ENCODE results near the gene SLC13A3.

- TF ChIP-seq, protein P1, sequence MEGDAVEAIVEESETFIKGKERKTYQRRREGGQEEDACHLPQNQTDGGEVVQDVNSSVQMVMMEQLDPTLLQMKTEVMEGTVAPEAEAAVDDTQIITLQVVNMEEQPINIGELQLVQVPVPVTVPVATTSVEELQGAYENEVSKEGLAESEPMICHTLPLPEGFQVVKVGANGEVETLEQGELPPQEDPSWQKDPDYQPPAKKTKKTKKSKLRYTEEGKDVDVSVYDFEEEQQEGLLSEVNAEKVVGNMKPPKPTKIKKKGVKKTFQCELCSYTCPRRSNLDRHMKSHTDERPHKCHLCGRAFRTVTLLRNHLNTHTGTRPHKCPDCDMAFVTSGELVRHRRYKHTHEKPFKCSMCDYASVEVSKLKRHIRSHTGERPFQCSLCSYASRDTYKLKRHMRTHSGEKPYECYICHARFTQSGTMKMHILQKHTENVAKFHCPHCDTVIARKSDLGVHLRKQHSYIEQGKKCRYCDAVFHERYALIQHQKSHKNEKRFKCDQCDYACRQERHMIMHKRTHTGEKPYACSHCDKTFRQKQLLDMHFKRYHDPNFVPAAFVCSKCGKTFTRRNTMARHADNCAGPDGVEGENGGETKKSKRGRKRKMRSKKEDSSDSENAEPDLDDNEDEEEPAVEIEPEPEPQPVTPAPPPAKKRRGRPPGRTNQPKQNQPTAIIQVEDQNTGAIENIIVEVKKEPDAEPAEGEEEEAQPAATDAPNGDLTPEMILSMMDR (IDR thresholded peaks at IDR 0.05) = no peak
- TF ChIP-seq POLR2A (IDR thresholded peaks at IDR 0.05; ENCODE audit: low read length) = no peak
- no peak for TF ChIP-seq MAZ (IDR thresholded peaks at IDR 0.05; ENCODE audit: borderline replicate concordance, low read depth, low read length)
- TF ChIP-seq JUNB (IDR thresholded peaks at IDR 0.05) = no peak
- no peak for TF ChIP-seq MYC (IDR thresholded peaks at IDR 0.05; ENCODE audit: borderline replicate concordance, low read length)
- no peak for TF ChIP-seq KDM1A (IDR thresholded peaks at IDR 0.05; ENCODE audit: low read depth)
- no peak for TF ChIP-seq MAX (IDR thresholded peaks at IDR 0.05)
- TF ChIP-seq PHF8 (IDR thresholded peaks at IDR 0.05; ENCODE audit: borderline replicate concordance, low read depth) = no peak
- no peak for TF ChIP-seq CHD2 (IDR thresholded peaks at IDR 0.05; ENCODE audit: low read length, partially characterized antibody)
- no peak for TF ChIP-seq CHD4 (IDR thresholded peaks at IDR 0.05; ENCODE audit: borderline replicate concordance)
- TF ChIP-seq HDAC2 (IDR thresholded peaks at IDR 0.05) = no peak
- no peak for TF ChIP-seq RAD21 (conservative IDR thresholded peaks at IDR 0.05 in 1 of 2, IDR thresholded peaks at IDR 0.05 in 1 of 2)
These were observed 86.9 kb downstream of the SLC13A3 start for GRCh38 chr20:46564241-46564957.
